Retinal pigment epithelial cell (primary cell): ENCODE results near the gene IGFALS.
A peak's percentile ranks its signal among the peaks of the same experiment; 100 is the strongest.

Experiments
- DNase-seq: peaks from one replicate; pipeline ENCODE4 v3.0.0-alpha.2; 2010; ENCODE audit warnings: low read depth
- H3K4me3 ChIP-seq: 2 replicates; pipeline ENCODE4 v1.5.1; 2011; ENCODE audit warnings: mild to moderate bottlenecking, low read length, control low read depth, moderate library complexity
- CTCF ChIP-seq: conservative IDR thresholded peaks from 2 replicates; pipeline ENCODE4 v1.5.1; 2011; ENCODE audit warnings: low read depth, low read length, control low read depth, inconsistent platforms

The IGFALS gene

GRCh38 chr16:1767116-1767994 lies 26.1 kb downstream of the IGFALS start:
- TF ChIP-seq CTCF: no peak
- no peak overlapping the region for H3K4me3 ChIP-seq
- DNase-seq: no peak

- TF ChIP-seq CTCF: no peak
- no peak for DNase-seq
- no peak overlapping the region for H3K4me3 ChIP-seq
Observed at GRCh38 chr16:1766701-1767100, 26.8 kb downstream of the IGFALS start.

- H3K4me3 ChIP-seq: no peak overlapping the region
- no peak for DNase-seq
- no peak for TF ChIP-seq CTCF
Observed at GRCh38 chr16:1766231-1766630, 27.3 kb downstream of the IGFALS start.

GRCh38 chr16:1765826-1766225 lies 27.7 kb downstream of the IGFALS start:
- no peak for DNase-seq
- no peak for TF ChIP-seq CTCF
- no peak overlapping the region for H3K4me3 ChIP-seq

- no peak for TF ChIP-seq CTCF
- H3K4me3 ChIP-seq: no peak overlapping the region
- DNase-seq: no peak
Observed at GRCh38 chr16:1764971-1765370, 28.5 kb downstream of the IGFALS start.

GRCh38 chr16:1763521-1764511 lies 29.7 kb downstream of the IGFALS start:
- TF ChIP-seq CTCF: peak; percentile 57
- H3K4me3 ChIP-seq: no peak overlapping the region
- no peak for DNase-seq
